GM10266 (cell line): Measurements from ENCODE around the gene DIPK2B.

ENCODE experiments used
- DNase-seq: peaks from one replicate; pipeline ENCODE4 v3.0.0; 2012; ENCODE audit errors: extremely low spot score
- TF ChIP-seq, protein P1 (sequence below): IDR thresholded peaks from 2 replicates; pipeline ENCODE4 v1.5.1; 2012; ENCODE audit warnings: mild to moderate bottlenecking, low read depth; ENCODE audit not compliant: control insufficient read depth, insufficient read depth; ENCODE audit errors: missing control alignments

The DIPK2B gene

DNA sequence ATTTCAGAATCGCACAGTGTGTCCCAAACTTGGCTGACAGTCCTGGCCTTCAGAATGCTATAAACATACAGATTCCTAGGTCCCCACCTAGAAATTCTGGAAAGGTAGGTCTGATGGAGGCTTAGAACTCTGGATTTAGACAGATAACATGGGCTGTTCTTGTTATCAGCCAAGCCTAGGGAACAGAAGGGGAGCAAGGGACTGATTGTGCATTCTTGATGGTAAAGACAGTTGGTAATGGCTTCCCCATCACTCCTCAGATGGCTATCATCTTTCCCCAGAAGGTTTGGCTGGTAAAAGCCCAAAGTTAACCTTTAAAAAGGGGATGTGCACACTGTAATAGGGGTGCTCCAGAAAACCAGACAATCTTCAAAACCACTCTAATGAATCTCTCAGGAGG lies 35.7 kb downstream of the DIPK2B start:
- DNase-seq: no peak
- TF ChIP-seq, protein P1, sequence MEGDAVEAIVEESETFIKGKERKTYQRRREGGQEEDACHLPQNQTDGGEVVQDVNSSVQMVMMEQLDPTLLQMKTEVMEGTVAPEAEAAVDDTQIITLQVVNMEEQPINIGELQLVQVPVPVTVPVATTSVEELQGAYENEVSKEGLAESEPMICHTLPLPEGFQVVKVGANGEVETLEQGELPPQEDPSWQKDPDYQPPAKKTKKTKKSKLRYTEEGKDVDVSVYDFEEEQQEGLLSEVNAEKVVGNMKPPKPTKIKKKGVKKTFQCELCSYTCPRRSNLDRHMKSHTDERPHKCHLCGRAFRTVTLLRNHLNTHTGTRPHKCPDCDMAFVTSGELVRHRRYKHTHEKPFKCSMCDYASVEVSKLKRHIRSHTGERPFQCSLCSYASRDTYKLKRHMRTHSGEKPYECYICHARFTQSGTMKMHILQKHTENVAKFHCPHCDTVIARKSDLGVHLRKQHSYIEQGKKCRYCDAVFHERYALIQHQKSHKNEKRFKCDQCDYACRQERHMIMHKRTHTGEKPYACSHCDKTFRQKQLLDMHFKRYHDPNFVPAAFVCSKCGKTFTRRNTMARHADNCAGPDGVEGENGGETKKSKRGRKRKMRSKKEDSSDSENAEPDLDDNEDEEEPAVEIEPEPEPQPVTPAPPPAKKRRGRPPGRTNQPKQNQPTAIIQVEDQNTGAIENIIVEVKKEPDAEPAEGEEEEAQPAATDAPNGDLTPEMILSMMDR: no peak

DNA sequence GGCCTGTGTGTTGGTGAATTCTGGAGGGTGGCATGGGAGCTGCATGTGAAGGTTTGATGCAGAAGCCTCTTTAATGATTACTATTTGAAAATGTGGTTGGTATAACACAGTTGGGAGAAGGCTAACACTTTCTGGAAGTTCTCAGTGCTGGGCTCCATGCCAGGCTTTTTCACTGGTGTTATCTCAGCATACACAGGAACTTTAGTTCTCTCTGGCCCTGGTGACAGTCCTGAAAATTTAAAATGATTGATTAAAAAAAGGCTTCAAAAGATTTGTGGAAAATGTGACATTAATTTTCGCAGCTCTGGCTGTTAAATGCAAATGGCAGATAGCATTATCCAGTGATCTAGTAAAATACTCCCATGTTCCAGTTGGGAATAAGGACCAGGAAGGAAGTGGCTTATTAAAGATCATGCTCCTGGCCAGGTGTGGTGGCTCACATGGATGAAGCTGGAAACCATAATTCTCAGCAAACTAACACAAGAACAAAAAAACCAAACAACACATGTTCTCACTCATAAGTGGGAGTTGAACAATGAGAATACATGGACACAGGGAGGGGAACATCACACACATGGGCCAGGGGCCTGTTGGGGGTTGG lies 36.6 kb downstream of the DIPK2B start:
- TF ChIP-seq, protein P1: no peak
- no peak for DNase-seq

DNA sequence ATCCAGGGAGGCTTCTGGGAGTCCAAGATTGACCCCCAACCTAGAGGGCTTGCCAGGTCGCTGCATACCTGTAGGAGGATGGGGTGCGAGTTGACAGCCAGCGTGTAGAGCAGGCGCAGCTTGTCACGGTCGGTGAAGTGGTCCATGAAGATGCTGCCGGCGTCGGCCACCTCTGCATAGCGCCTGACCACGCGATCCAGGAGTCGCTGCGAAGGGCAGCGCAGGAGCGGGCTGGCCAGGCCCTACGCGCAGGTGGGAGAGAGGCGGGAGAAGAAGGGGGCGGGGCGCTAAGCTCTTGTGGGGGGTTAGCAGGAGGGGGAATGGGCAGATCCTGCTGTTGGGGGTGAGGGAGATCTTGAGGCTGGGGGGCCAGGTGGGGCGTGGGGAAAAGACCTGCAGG lies 43.0 kb downstream of the DIPK2B start:
- no peak for DNase-seq
- TF ChIP-seq, protein P1: no peak

DNA sequence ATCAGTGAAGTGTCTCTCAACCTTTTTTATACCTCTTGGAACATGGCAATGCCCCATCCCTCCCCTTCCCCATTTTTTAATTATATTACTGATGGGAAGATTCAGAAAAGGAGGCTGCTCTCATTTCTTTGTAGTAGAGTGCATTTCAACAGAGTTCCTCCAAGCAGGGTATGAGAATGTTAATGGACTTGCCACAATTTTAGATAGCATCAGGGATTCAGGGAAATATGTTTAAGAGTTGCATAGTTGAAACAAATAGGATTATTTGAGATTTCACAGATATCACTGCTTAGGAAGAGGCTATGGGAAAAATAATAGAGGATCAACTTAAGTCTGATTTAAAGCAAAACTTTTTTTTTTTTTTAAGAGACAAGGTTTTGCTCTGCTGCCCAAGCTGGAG lies 46.2 kb downstream of the DIPK2B start:
- no peak for DNase-seq
- TF ChIP-seq, protein P1: no peak

DNA sequence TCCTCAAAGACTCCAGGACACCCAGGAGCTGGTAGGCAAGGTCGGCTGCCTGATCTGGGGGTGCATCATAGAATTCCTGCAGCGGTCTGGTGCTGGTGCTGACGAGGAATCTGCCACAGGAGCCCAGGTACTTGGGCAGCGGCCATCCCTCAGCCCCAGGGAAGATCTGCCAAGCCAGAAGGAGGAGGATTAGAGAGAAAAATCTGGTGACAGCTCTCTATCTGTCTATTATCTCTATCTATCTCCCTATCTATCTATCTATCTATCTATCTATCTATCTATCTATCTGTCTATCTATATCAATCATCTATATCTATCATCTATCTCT lies 46.7 kb downstream of the DIPK2B start:
- TF ChIP-seq, protein P1: no peak
- DNase-seq: no peak
